ENCODE results near the gene STKLD1. TPM values are rescaled to one million over a fixed set of nuclear protein-coding genes. Genes with fewer than 3 reads are reported as not detected.

STKLD1 gene
- total and polyA plus RNA-seq, 12 donors = 0.71 to 6.0 (median 2.2) TPM; not detected in 2

- H3K27me3 ChIP-seq = no peaks in the 10 kb centered on the region
- TF ChIP-seq POLR2A (IDR thresholded peaks at IDR 0.05) (peak; percentile 87 to 92), CTCF (IDR thresholded peaks at IDR 0.05) (peak in 1 of 6 experiments; percentile 30)
- DNase-seq = peak; percentile 94 to 99 (median 97)
- H3K4me1 ChIP-seq (replicated peaks in 1 of 2) = peaks cover 14 to 27% of the 10 kb centered on the region in 2 donors
- H3K36me3 ChIP-seq (replicated peaks in 1 of 2) = peaks cover 0 to 66% of the 10 kb centered on the region in 2 donors
- intact Hi-C loops (cut with DNase I) = no loop called here
- no peaks in the 10 kb centered on the region for H3K9me3 ChIP-seq (replicated peaks in 1 of 3)
- peak within 1 kb of the TSS; percentile 58 to 95 (median 94) for H3K27ac ChIP-seq
- peak within 1 kb of the TSS; percentile 89 to 98 (median 97) for H3K4me3 ChIP-seq
- WGBS, 4 donors = 0% methylated on average over 10 to 64 of the region's 64 CpGs
These were observed 28.0 kb upstream of the STKLD1 start, which contains the start of the genes MED22 and RPL7A for GRCh38 chr9:133347985-133348717. Gene MED22 (minus strand): TSS chr9:133348131. CDS start chr9:133346662, 1,469 bp downstream. Gene RPL7A (plus strand): TSS chr9:133348218. CDS start chr9:133348244, 26 bp downstream.

GRCh38 chr9:133348718-133349573 is 27.2 kb upstream of the STKLD1 start:
- Histone ChIP-seq H3K36me3 (replicated peaks in 1 of 2) (peaks cover 0 to 62% of the 10 kb centered on the region in 2 donors), H3K4me3 (peak overlapping the region; percentile 89 to 98 (median 97)), H3K27me3 (no peaks in the 10 kb centered on the region), H3K27ac (peak overlapping the region; percentile 58 to 95 (median 94)), H3K9me3 (replicated peaks in 1 of 3) (no peaks in the 10 kb centered on the region), H3K4me1 (replicated peaks in 1 of 2) (peaks cover 14 to 27% of the 10 kb centered on the region in 2 donors)
- intact Hi-C loops (cut with DNase I) = no loop called here
- TF ChIP-seq POLR2A (IDR thresholded peaks at IDR 0.05) (no peak), CTCF (IDR thresholded peaks at IDR 0.05) (no peak)
- DNase-seq = peak in 3 of 7 donors; percentile 38 to 63 (median 51)
- WGBS, 4 donors = 6 to 18% (median 11%) methylated on average over 13 to 25 of the region's 25 CpGs

GRCh38 chr9:133349965-133350616 is 26.1 kb upstream of the STKLD1 start:
- TF ChIP-seq CTCF (IDR thresholded peaks at IDR 0.05) (no peak), POLR2A (IDR thresholded peaks at IDR 0.05) (no peak)
- intact Hi-C loops (cut with DNase I) = loop anchor here (10.0 kb wide), 1 partner anchor 135 kb away; no protein-coding TSS in a partner anchor
- peaks cover 0 to 50% of the 10 kb centered on the region in 2 donors for H3K36me3 ChIP-seq (replicated peaks in 1 of 2)
- no peak overlapping the region for H3K4me3 ChIP-seq
- 56 to 72% (median 61%) methylated on average over 14 to 15 of the region's 15 CpGs for WGBS, 4 donors
- peaks cover 14 to 31% of the 10 kb centered on the region in 2 donors for H3K4me1 ChIP-seq (replicated peaks in 1 of 2)
- no peaks in the 10 kb centered on the region for H3K9me3 ChIP-seq (replicated peaks in 1 of 3)
- peak overlapping the region in 3 of 5 donors; percentile 2 to 38 (median 26) for H3K27ac ChIP-seq
- no peaks in the 10 kb centered on the region for H3K27me3 ChIP-seq
- DNase-seq = no peak
